HL-60 (cell line): ENCODE data around the gene PCGF3.

ENCODE experiments used
- DNase-seq, 2 experiments: peaks; one replicate each; pipeline ENCODE4 v3.0.0-alpha.2; 2010 to 2020; ENCODE audit warnings: low read depth in 1 of 2, low spot score in 1 of 2
- H3K27ac ChIP-seq: fragments of 250-450 bp; sonication (Bioruptor Pico); replicated peaks from 2 replicates; pipeline ENCODE4 v1.5.1; 2020; ENCODE audit warnings: mild to moderate bottlenecking, moderate library complexity
- H3K27me3 ChIP-seq: fragments of 250-450 bp; sonication (Bioruptor Pico); 2 replicates; pipeline ENCODE4 v1.5.1; 2021; ENCODE audit warnings: mild to moderate bottlenecking, moderate library complexity; ENCODE audit not compliant: insufficient read depth, poor library complexity, severe bottlenecking
- H3K4me3 ChIP-seq: replicated peaks from 2 replicates; pipeline ENCODE4 v1.5.1; 2011; ENCODE audit warnings: mild to moderate bottlenecking, control low read depth, low read length; ENCODE audit not compliant: insufficient read depth
- CTCF ChIP-seq: IDR thresholded peaks from one replicate; pipeline ENCODE4 v1.5.1; 2011; ENCODE audit warnings: low read length, control low read depth, inconsistent platforms; ENCODE audit not compliant: insufficient read depth
- GABPA ChIP-seq: IDR thresholded peaks from 2 replicates; pipeline ENCODE4 v1.6.1; 2012; ENCODE audit warnings: low read depth
- POLR2AphosphoS5 ChIP-seq: IDR thresholded peaks from 2 replicates; pipeline ENCODE4 v1.6.1; 2012; ENCODE audit warnings: low read depth
- REST ChIP-seq: IDR thresholded peaks from 2 replicates; pipeline ENCODE4 v1.6.1; 2012; ENCODE audit warnings: low read depth; ENCODE audit not compliant: insufficient replicate concordance
- SPI1 ChIP-seq: IDR thresholded peaks from 2 replicates; pipeline ENCODE4 v1.6.1; 2012; ENCODE audit warnings: low read depth, mild to moderate bottlenecking, borderline replicate concordance

The PCGF3 gene

GRCh38 chr4:720111-720860 is 14.7 kb downstream of the PCGF3 start:
- H3K27ac ChIP-seq, result no peak overlapping the region
- TF ChIP-seq SPI1, result no peak
- TF ChIP-seq REST, result no peak
- TF ChIP-seq POLR2AphosphoS5, result no peak
- TF ChIP-seq CTCF, result no peak
- TF ChIP-seq GABPA, result no peak
- DNase-seq, result no peak

GRCh38 chr4:721261-722168 is 15.9 kb downstream of the PCGF3 start:
- no peak overlapping the region for H3K4me3 ChIP-seq
- no peak overlapping the region for H3K27ac ChIP-seq
- no peak for DNase-seq
- no peaks in the 10 kb centered on the region for H3K27me3 ChIP-seq
- TF ChIP-seq GABPA (no peak), REST (no peak), CTCF (no peak), SPI1 (no peak), POLR2AphosphoS5 (no peak)

More at GRCh38 chr4:720111-720860, 14.7 kb downstream of the PCGF3 start:
- Histone ChIP-seq H3K27me3 (no peaks in the 10 kb centered on the region), H3K4me3 (no peak overlapping the region)

- no peak for DNase-seq
- no peak overlapping the region for H3K27ac ChIP-seq
- TF ChIP-seq CTCF, result no peak
- TF ChIP-seq GABPA, result no peak
- no peak for TF ChIP-seq SPI1
- TF ChIP-seq POLR2AphosphoS5, result no peak
- H3K27me3 ChIP-seq, result no peaks in the 10 kb centered on the region
- H3K4me3 ChIP-seq, result no peak overlapping the region
Observed at GRCh38 chr4:722169-722725, 16.6 kb downstream of the PCGF3 start.
